COLO668 (cell line): ENCODE results near the gene SLC35A3.
"Not testable (repeated sequence)": the region's sequence is repeated elsewhere in the genome, so short reads cannot be mapped to it uniquely, and the experiment has no call there.

ENCODE experiments used
- DNase-seq: peaks from one replicate; lab custom pipeline; 2025; ENCODE audit not compliant: unreplicated experiment; lab: John Stamatoyannopoulos, UW

Gene SLC35A3

DNA sequence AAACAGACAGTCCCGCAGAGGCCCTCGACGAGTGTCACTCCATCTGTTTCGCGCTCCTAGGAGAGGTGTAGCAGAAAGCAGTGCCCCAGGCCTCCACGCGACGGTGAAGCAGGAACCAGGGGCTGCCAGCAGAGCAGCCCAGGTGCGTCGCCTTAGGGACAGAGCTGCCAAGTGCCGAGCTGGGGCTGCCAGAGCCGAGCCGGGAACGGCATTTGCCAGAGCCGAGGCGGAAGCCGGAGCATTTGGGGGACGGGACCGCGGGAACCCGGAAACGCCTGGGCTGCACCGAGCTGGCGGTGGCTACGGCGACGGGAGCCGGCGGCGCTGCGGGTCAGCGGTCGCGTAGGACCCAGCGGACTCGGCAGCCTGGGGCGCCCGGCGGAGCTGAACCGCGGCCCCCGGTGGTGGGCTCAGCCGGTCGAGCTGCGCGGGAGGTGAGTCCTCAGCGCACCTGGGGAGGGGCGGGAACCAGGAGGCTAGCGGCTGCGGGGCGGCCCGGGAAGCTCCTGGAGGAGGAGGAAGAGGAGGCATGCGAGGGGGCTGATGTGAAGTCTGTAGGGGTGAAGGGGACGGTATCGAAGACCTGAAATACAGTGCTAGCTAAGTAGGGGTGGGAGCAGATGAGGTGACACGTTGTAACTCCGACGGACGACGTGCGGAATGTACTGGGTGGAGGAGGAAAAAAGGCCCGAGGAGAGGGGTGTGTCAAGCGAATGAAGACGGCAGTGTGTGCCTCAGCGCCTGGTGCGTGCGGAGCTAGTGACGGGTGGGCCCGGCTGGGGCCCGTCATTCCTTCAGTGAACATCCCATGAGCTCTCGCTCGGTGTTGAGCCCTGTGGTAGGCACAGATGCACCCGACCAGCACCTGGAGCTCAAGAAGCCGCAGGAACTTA lies at the start of gene SLC35A3:
Gene SLC35A3 (plus strand): TSS at position 268 of the 893 bp plus-strand sequence. CDS start 23,559 bp downstream, outside the sequence.
- peak; percentile 94 for DNase-seq

DNA sequence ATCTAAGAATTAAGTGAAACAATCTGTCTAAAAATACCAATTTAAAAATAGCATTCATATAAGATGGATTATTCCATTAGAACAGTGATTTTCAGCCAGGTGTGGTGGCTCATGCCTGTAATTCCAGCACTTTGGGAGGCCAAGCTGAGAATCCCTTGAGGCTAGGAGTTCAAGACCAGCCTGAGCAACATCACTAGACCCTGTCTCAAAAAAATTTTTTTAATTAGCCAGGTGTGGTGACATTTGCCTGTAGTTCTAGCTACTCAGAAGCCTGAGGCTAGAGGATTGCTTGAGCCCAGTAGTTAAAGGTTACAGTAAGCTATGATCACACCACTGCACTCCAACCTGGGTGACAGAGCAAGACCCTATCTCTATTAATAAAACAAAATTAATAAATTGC lies 35.0 kb upstream of the SLC35A3 start:
- no peak for DNase-seq

- no peak for DNase-seq
Measured at GRCh38 chr1:99935534-99935933, 34.3 kb upstream of the SLC35A3 start.

DNA sequence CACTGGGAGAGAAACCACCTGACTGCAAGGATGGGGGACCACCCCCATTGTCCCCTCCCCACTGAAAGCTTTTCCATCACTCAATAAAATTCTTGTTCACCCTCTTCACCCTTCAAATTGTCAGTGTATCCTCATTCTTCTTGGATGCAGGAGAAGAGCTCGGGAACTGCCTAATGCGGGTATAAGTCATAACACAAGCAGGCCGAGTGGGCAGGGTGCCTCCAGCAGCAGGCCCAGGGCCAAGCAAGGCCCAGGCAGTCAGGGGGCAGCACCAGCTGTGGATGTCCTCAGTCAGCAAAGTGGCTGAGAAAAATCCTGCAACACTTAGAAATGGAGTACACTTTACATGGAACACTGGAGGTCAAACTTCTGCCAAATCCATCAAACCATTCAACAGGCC lies 33.7 kb upstream of the SLC35A3 start:
- no peak for DNase-seq

DNA sequence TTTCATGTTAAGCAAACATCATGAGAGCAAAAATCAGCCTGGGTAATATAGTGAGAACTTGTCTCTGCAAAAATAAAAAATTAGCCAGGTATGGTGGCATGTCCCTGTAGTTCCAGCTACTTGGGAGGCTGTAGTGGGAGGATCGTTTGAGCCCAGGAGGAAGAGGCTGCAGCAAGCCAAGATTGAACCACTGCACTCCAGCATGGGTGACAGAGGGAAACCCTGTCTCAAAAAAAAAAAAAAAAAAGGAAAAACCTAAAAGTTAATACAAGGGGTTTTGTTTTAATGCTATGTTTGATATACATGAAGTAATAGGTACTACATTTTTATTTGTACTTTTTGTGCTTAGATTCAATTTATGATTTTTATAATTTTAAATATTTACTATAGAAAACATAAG lies 27.1 kb upstream of the SLC35A3 start:
- no peak for DNase-seq

GRCh38 chr1:99943223-99943794 lies 26.5 kb upstream of the SLC35A3 start:
- no peak for DNase-seq

GRCh38 chr1:99944192-99944591 lies 25.6 kb upstream of the SLC35A3 start:
- DNase-seq, result no peak

DNA sequence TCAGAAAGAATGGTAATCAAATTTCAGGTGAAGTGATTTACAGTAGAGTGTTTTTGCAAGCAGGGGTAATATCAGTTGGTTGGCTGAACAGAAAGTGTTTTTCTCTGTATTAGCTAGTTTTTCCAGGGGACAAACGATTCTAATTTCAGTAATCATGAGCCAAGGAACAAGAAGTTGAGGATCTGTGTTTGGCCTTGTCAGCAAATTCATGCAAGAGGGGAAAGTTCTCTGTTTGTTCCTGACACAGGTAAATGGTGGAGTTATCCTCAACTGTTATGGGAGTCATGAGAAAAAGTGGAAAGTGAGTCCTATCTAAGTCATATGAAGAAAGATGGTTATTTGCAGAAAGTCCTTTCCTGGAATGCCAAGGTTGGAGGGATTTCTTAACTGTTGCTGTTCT lies 24.6 kb upstream of the SLC35A3 start:
- no peak for DNase-seq

DNA sequence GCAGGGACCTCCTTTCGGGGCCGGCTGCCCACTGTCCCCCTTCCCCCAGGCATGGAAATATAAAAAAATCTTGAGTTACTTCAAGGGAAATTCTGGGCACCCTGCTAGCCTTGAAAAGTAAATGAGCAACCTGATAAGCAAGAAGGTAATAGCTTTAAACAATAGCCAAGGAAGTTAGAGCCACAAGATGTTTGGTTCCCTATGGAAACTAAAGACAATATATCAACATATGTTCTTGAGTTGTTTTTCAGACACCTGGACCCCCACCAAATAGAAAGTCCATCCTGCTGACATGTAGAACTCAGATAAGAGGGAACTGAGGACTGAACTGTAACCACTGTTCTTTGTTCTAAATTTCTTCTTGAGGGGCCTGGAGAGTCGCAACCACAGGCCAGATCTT lies 19.3 kb upstream of the SLC35A3 start:
- no peak for DNase-seq

- DNase-seq, result no peak
Measured at GRCh38 chr1:99952522-99952921, 17.3 kb upstream of the SLC35A3 start.

- no peak for DNase-seq
Measured at GRCh38 chr1:99955375-99955774, 14.4 kb upstream of the SLC35A3 start.

- DNase-seq, result no peak
Measured at GRCh38 chr1:99956755-99957154, 13.0 kb upstream of the SLC35A3 start.

- no peak for DNase-seq
Measured at GRCh38 chr1:99957818-99958217, 12.0 kb upstream of the SLC35A3 start.

DNA sequence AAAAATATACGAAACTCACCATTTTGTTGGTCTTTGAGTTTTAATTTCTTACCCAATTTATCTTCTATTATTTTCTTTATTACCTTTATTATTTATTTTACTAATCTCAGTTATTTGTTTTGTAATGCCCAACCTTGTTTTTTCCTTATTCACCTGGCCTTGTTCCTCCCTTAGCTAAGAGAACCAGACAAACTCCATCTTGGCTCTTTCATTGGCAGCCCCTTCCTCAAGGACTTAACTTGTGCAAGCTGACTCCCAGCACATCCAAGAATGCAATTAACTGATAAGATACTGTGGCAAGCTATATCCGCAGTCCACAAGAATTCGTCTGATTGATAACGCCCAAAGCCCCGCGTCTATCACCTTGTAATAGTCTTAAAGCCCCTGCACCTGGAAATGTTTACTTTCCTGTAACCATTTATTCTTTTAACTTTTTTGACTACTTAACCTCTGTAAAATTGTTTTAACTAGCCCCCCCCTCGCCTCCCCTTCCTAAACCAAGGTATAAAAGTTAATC lies 10.5 kb upstream of the SLC35A3 start:
- DNase-seq, result not testable (repeated sequence)

- not testable (repeated sequence) for DNase-seq
Measured at GRCh38 chr1:99960260-99960659, 9.5 kb upstream of the SLC35A3 start.

DNA sequence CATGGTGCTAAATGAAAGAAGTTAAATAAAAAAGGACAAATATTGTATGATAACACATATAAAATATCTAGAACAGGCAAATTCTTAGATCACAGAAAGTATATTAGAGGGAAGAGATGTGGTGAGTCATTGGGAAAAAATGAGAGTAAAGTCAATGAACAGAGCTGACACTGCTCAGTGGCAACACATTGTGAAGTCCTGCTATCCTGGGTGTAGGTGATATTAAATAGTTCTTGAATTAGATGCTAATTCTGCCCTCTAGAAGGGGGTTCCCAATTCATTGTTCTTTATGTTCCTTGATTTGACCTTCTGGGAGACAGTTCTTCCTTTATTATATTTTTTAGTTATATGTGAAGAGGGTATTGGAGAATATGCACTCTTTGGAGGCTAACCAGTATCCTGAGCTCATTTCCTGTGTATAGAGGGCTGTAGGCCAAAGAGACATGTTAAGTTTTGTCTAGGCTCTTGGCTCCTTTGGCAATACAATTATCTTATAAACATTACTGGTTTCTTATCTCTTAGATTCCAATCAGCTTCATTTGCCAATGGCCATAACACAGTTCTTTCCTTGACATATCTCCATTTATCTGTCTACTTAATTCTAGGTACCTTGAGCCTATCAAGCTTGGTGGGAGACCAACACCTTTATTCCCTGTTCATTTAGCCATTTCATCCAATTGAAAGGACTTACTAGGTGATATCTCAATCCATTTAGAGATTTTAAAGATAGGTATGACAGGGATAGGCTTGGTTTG lies 6.6 kb upstream of the SLC35A3 start:
- DNase-seq, result no peak

GRCh38 chr1:99964806-99965205 lies 5.0 kb upstream of the SLC35A3 start:
- no peak for DNase-seq

DNA sequence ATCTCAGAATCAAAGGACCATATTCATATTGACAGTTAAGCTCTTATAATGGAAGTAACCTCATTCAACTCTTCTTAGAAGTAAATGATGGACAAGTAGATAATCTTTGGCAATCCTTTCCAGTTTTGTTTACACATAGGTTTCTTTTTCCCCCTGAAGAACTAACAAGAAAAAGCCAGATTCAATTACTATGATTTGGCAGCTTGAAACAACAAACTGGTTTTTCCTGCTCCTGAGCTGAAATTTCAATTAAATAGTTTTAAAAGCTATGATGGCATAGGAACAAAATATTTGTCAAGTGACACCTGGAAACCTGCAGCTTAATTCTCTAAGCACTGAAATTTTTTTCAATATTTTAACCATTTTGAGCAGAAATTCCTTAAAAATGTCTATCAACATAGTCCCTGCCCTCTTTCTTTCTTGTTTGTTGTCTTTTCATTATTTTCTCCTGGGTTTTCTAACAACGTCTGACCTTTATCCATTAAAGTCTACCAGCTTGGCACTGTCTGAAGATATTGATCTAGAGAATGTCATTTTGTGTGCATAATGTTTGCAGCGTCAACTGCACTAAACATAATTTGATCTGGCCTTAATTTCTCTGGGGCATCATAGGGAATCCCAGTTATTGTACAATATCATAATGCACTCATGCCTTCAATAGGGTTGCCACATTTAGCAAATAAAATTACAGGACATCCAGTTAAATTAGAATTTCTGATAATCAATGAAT lies 4.0 kb upstream of the SLC35A3 start:
- no peak for DNase-seq

- no peak for DNase-seq
Measured at GRCh38 chr1:99968214-99968613, 1.6 kb upstream of the SLC35A3 start.

- peak; percentile 46 for DNase-seq
Measured at GRCh38 chr1:99969260-99969728, 502 bp upstream of the SLC35A3 start.
